B cell (primary cell): ENCODE data around the gene EIF1AD. TPM values are rescaled to one million over a fixed set of nuclear protein-coding genes. Genes with fewer than 3 reads are reported as not detected.

ENCODE experiments used
- ATAC-seq: fragments of 200-7000 bp; cut with Tn5 transposase; one replicate; pipeline ENCODE4 v1.10.0; 2021; ENCODE audit warnings: low read depth, mild to moderate bottlenecking, moderate number of reproducible peaks, moderate library complexity
- CTCF ChIA-PET: fragments of 350-600 bp; sonication (Branson Sonifier 250); formaldehyde crosslinking; loops from one replicate; lab custom pipeline; 2021; ENCODE audit warnings: antibody characterized with exemption, inconsistent platforms; lab: Charles Lee
- POLR2A ChIA-PET: fragments of 350-600 bp; sonication (Branson Sonifier 250); formaldehyde crosslinking; loops from one replicate; lab custom pipeline; 2021; ENCODE audit warnings: antibody characterized with exemption; lab: Charles Lee
- DNase-seq: peaks from one replicate; pipeline ENCODE4 v3.0.0; 2013
- H2AFZ ChIP-seq: 2 replicates; pipeline ENCODE4 v1.6.1; 2012; ENCODE audit warnings: mild to moderate bottlenecking, low read depth, low read length; ENCODE audit not compliant: insufficient read depth, poor library complexity, severe bottlenecking
- H3K27ac ChIP-seq, 2 donors: 1 replicate in 1 of 2; 2 replicates in 1 of 2; pipeline ENCODE4 v1.5.1; 2012 to 2013; ENCODE audit warnings: low read length in 2 of 2, mild to moderate bottlenecking in 2 of 2, moderate library complexity in 1 of 2
- H3K27me3 ChIP-seq, 4 experiments: fragments of 200-600 bp in 1 of 4; sonication (generic) in 1 of 4; replicated peaks in 1 of 4; 1 replicate in 2 of 4; 2 replicates in 2 of 4; pipeline versions ENCODE4 v1.6.1 to v1.7.0; 2013 to 2016; ENCODE audit warnings: low read length in 3 of 4, mild to moderate bottlenecking in 2 of 4, mixed read lengths in 1 of 4, moderate library complexity in 1 of 4; ENCODE audit not compliant: insufficient read depth in 4 of 4, control insufficient read depth in 3 of 4; ENCODE audit errors: control extremely low read depth in 1 of 4
- H3K36me3 ChIP-seq, 2 experiments: replicated peaks in 1 of 2; 1 replicate in 1 of 2; 2 replicates in 1 of 2; pipeline versions ENCODE4 v1.6.1 to v1.7.1; 2013; ENCODE audit warnings: low read length in 1 of 2; ENCODE audit not compliant: insufficient read depth in 2 of 2, control insufficient read depth in 1 of 2; ENCODE audit errors: control extremely low read depth in 1 of 2, extremely low read depth in 1 of 2
- H3K4me1 ChIP-seq, 2 donors: fragments of 200-600 bp in 1 of 2; sonication (generic) in 1 of 2; 1 replicate in 1 of 2; 2 replicates in 1 of 2; pipeline versions ENCODE4 v1.5.1 to v1.6.1; 2013 to 2017; ENCODE audit warnings: low read length in 2 of 2; ENCODE audit not compliant: control insufficient read depth in 2 of 2, insufficient read depth in 2 of 2
- H3K4me2 ChIP-seq: replicated peaks from 2 replicates; pipeline ENCODE3; 2012; ENCODE audit warnings: mild to moderate bottlenecking, low read depth, low read length; ENCODE audit not compliant: poor library complexity, severe bottlenecking
- H3K4me3 ChIP-seq, 5 experiments: fragments of 200-600 bp in 1 of 5; sonication (generic) in 1 of 5; 1 replicate in 3 of 5; 2 replicates in 2 of 5; pipeline versions ENCODE4 v1.5.1 to v1.7.0; 2011 to 2016; ENCODE audit warnings: low read length in 4 of 5, mild to moderate bottlenecking in 4 of 5, low read depth in 2 of 5, control low read depth in 1 of 5, moderate library complexity in 1 of 5; ENCODE audit not compliant: insufficient read depth in 1 of 5; ENCODE audit errors: control extremely low read depth in 1 of 5, extremely low read depth in 1 of 5
- H3K79me2 ChIP-seq: fragments of 200-600 bp; sonication (generic); one replicate; pipeline ENCODE4 v1.6.0; 2016; ENCODE audit warnings: low read length; ENCODE audit not compliant: control insufficient read depth, insufficient read depth
- H3K9ac ChIP-seq: fragments of 200-600 bp; sonication (generic); 2 replicates; pipeline ENCODE4 v1.6.1; 2017; ENCODE audit warnings: mild to moderate bottlenecking, low read length, moderate library complexity
- H3K9me3 ChIP-seq, 3 donors: one replicate each; pipeline versions ENCODE4 v1.6.1 to v1.7.1; 2013; ENCODE audit warnings: low read length in 2 of 3; ENCODE audit not compliant: control insufficient read depth in 2 of 3, insufficient read depth in 1 of 3; ENCODE audit errors: control extremely low read depth in 1 of 3
- H4K20me1 ChIP-seq: 2 replicates; pipeline ENCODE4 v1.6.0; 2012; ENCODE audit warnings: mild to moderate bottlenecking, low read length; ENCODE audit not compliant: insufficient read depth, control insufficient read depth, poor library complexity, severe bottlenecking
- H3K27ac Mint-ChIP-seq: one replicate; pipeline ENCODE4 v1.8.0; 2021; ENCODE audit warnings: mixed read lengths
- H3K27me3 Mint-ChIP-seq: one replicate; pipeline ENCODE4 v1.8.0; 2021; ENCODE audit warnings: mixed read lengths
- H3K4me1 Mint-ChIP-seq: one replicate; pipeline ENCODE4 v1.8.0; 2021; ENCODE audit warnings: mixed read lengths
- H3K4me3 Mint-ChIP-seq: one replicate; pipeline ENCODE4 v1.8.0; 2021; ENCODE audit warnings: mixed read lengths
- H3K9me3 Mint-ChIP-seq: one replicate; pipeline ENCODE4 v1.8.0; 2022; ENCODE audit warnings: mixed read lengths; ENCODE audit not compliant: insufficient read depth
- EZH2 ChIP-seq: IDR thresholded peaks from 2 replicates; pipeline ENCODE4 v1.6.1; 2012; ENCODE audit warnings: borderline replicate concordance, low read depth, mild to moderate bottlenecking, moderate library complexity, low read length; ENCODE audit not compliant: insufficient read depth, poor library complexity, severe bottlenecking
- WGBS: methylation state at CpG from one replicate; pipeline ENCODE4 v1.1.5; 2013; ENCODE audit warnings: missing lambda C conversion rate; ENCODE audit not compliant: insufficient coverage; 5-methylcytosine and 5-hydroxymethylcytosine counted together
- intact Hi-C: fragments of 100-400 bp; cut with micrococcal nuclease; formaldehyde crosslinking; loops from one replicate; pipeline ENCODE4 v1.10.0; 2022
- polyA plus RNA-seq: library from polyadenylated mRNA; depleted of rRNA; stranded (reverse); fragments of >200 nt; gene quantifications from 2 replicates; pipeline ENCODE4 v1.2.3, GENCODE V29; 2012
- total RNA-seq, 2 donors: library from RNA; stranded (reverse); fragments of 120-200 nt in 1 of 2; gene quantifications; 1 replicate in 1 of 2; 2 replicates in 1 of 2; pipeline versions ENCODE4 v1.2.3 to v1.2.4, GENCODE V29; 2013 to 2022
- TF ChIP-seq, protein P1 (sequence below): fragments of 200-600 bp; IDR thresholded peaks from one replicate; pipeline ENCODE4 v1.8.0; 2022; ENCODE audit warnings: antibody characterized with exemption, mild to moderate bottlenecking

Gene EIF1AD
- total and polyA plus RNA-seq, 2 donors (not counting 1 experiment from before 2014, with no cell fraction given), result 56.9 to 65.2 TPM

DNA sequence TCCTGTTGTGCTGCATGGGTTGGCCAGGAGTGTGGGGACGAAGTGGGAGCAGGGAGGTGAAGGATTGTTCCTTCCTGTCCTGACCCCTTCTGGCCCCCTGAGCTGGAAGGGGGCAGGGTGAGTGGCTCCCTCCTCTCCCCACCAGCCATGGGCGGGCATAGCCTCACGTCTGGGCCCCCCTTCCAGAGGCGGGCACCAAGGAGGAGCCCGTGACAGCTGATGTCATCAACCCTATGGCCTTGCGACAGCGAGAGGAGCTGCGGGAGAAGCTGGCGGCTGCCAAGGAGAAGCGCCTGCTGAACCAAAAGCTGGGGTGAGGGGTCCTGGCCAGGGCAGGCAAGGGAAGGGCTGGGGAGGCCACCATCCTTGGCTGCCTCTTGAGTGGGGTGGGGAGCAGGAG is 37.1 kb downstream of the EIF1AD start:
- DNase-seq (no peak), ATAC-seq (no peak)
- peaks cover 56% of the 10 kb centered on the region for H4K20me1 ChIP-seq
- H3K27ac Mint-ChIP-seq, result no peak overlapping the region
- no peak overlapping the region for H3K9ac ChIP-seq
- H3K36me3 ChIP-seq, result peaks cover 10 to 62% of the 10 kb centered on the region in 2 experiments
- ChIA-PET POLR2A (no interaction called here), CTCF (interaction anchor here (0.8 kb wide), 1 partner anchor 12 kb away, joined by 4 read pairs; no protein-coding TSS in a partner anchor)
- H3K4me2 ChIP-seq, result no peak overlapping the region
- H3K4me1 ChIP-seq, result peaks cover 20 to 29% of the 10 kb centered on the region in 2 donors
- intact Hi-C loops, result no loop called here
- H3K9me3 ChIP-seq, result no peaks in the 10 kb centered on the region
- 95% methylated on average over 9 of the region's 10 CpGs for WGBS
- H3K4me1 Mint-ChIP-seq, result peaks cover 34% of the 10 kb centered on the region
- H2AFZ ChIP-seq, result no peak overlapping the region
- no peaks in the 10 kb centered on the region for H3K27me3 Mint-ChIP-seq
- no peak overlapping the region for H3K4me3 Mint-ChIP-seq
- H3K9me3 Mint-ChIP-seq, result no peaks in the 10 kb centered on the region
- no peaks in the 10 kb centered on the region for H3K27me3 ChIP-seq
- no peak overlapping the region for H3K27ac ChIP-seq
- no peak overlapping the region for H3K4me3 ChIP-seq
- TF ChIP-seq EZH2, result no peak
- peaks cover 62% of the 10 kb centered on the region for H3K79me2 ChIP-seq

DNA sequence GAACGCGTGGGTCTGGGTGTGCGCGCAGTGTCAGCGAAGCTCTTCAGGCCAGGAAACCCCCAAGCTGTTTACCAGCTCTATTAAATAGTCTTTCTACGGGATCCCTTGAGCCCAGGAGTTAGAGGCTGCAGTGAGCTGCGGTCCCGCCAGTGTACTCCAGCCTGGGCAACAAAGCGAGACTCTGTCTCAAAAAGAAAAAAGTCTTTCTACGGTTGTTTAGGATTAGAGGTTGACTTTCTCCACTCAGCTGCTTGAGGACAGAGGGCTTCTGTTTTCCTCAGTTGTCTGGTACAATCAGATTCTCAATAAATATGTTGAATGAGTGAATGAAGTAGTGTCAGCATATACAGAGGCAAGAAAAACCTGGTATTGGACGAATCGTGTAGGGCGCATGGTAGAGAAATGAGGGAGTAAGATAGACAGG is 39.8 kb downstream of the EIF1AD start:
- no peaks in the 10 kb centered on the region for H3K27me3 Mint-ChIP-seq
- H3K27me3 ChIP-seq, result no peaks in the 10 kb centered on the region
- H3K36me3 ChIP-seq, result peaks cover 9 to 35% of the 10 kb centered on the region in 2 experiments
- H3K9ac ChIP-seq, result peak overlapping the region; percentile 97
- H3K9me3 Mint-ChIP-seq, result no peaks in the 10 kb centered on the region
- H3K9me3 ChIP-seq, result peaks cover 0 to 1% (median 0%) of the 10 kb centered on the region in 3 donors
- 9% methylated on average over 10 of the region's 13 CpGs for WGBS
- ChIA-PET CTCF (interaction anchor here (0.9 to 3.4 kb wide), 5 partner anchors 20 to 182 kb away, joined by 3 to 27 read pairs (median 4); partner anchors contain the start of genes BANF1, CCDC85B, EIF1AD and FIBP), POLR2A (interaction anchor here (0.6 to 2.2 kb wide), 6 partner anchors 34 to 898 kb away, joined by 3 to 14 read pairs (median 8); partner anchors contain the start of genes BANF1, CCDC85B, EIF1AD and MUS81)
- H3K4me3 ChIP-seq, result peak overlapping the region; percentile 74 to 90 (median 77)
- H3K79me2 ChIP-seq, result peaks cover 61% of the 10 kb centered on the region
- peak overlapping the region; percentile 40 to 89 for H3K27ac ChIP-seq
- intact Hi-C loops, result no loop called here
- peak overlapping the region; percentile 84 for H3K27ac Mint-ChIP-seq
- peak overlapping the region; percentile 98 for H3K4me3 Mint-ChIP-seq
- peaks cover 44% of the 10 kb centered on the region for H4K20me1 ChIP-seq
- ATAC-seq (no peak), DNase-seq (no peak)
- H3K4me2 ChIP-seq, result peak overlapping the region; percentile 95
- peaks cover 44% of the 10 kb centered on the region for H3K4me1 Mint-ChIP-seq
- no peak overlapping the region for H2AFZ ChIP-seq
- H3K4me1 ChIP-seq, result peaks cover 28 to 39% of the 10 kb centered on the region in 2 donors
- TF ChIP-seq EZH2, result no peak
- TF ChIP-seq, protein P1, sequence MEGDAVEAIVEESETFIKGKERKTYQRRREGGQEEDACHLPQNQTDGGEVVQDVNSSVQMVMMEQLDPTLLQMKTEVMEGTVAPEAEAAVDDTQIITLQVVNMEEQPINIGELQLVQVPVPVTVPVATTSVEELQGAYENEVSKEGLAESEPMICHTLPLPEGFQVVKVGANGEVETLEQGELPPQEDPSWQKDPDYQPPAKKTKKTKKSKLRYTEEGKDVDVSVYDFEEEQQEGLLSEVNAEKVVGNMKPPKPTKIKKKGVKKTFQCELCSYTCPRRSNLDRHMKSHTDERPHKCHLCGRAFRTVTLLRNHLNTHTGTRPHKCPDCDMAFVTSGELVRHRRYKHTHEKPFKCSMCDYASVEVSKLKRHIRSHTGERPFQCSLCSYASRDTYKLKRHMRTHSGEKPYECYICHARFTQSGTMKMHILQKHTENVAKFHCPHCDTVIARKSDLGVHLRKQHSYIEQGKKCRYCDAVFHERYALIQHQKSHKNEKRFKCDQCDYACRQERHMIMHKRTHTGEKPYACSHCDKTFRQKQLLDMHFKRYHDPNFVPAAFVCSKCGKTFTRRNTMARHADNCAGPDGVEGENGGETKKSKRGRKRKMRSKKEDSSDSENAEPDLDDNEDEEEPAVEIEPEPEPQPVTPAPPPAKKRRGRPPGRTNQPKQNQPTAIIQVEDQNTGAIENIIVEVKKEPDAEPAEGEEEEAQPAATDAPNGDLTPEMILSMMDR, result no peak
